Measurements from ENCODE around the gene MSL1. TPM values are rescaled to one million over a fixed set of nuclear protein-coding genes. Genes with fewer than 3 reads are reported as not detected.

MSL1 gene
- total and polyA plus RNA-seq, 12 donors, result 47.8 to 143 (median 72.1) TPM

GRCh38 chr17:40073454-40074174 lies 48.2 kb upstream of the MSL1 start:
- Histone ChIP-seq H3K4me3 (no peak overlapping the region), H3K36me3 (replicated peaks in 1 of 2) (peaks cover 0 to 13% of the 10 kb centered on the region in 2 donors), H3K4me1 (replicated peaks in 1 of 2) (peaks cover 77 to 85% of the 10 kb centered on the region in 2 donors), H3K27me3 (no peaks in the 10 kb centered on the region), H3K9me3 (replicated peaks in 1 of 3) (no peaks in the 10 kb centered on the region), H3K27ac (peak overlapping the region; percentile 80 to 95 (median 90))
- intact Hi-C loops (cut with DNase I), result loop anchor here in 1 of 2 donors (10.0 kb wide), 1 partner anchor 59 kb away; the partner anchor contains the start of gene CSF3
- 78 to 89% (median 86%) methylated on average over 7 of the region's 7 CpGs for WGBS, 4 donors
- TF ChIP-seq CTCF (IDR thresholded peaks at IDR 0.05), result no peak
- TF ChIP-seq POLR2A (IDR thresholded peaks at IDR 0.05), result no peak
- DNase-seq, result peak in 1 of 7 donors; percentile 13

GRCh38 chr17:40074175-40074512 lies 47.6 kb upstream of the MSL1 start:
- intact Hi-C loops (cut with DNase I), result loop anchor here in 1 of 2 donors (10.0 kb wide), 1 partner anchor 59 kb away; the partner anchor contains the start of gene CSF3
- Histone ChIP-seq H3K9me3 (replicated peaks in 1 of 3) (no peaks in the 10 kb centered on the region), H3K27me3 (no peaks in the 10 kb centered on the region), H3K36me3 (replicated peaks in 1 of 2) (peaks cover 0 to 18% of the 10 kb centered on the region in 2 donors), H3K4me1 (replicated peaks in 1 of 2) (peaks cover 77 to 83% of the 10 kb centered on the region in 2 donors), H3K4me3 (no peak overlapping the region), H3K27ac (peak overlapping the region; percentile 51 to 95 (median 90))
- TF ChIP-seq POLR2A (IDR thresholded peaks at IDR 0.05), result no peak
- TF ChIP-seq CTCF (IDR thresholded peaks at IDR 0.05), result no peak
- no peak for DNase-seq
- 75 to 86% (median 83%) methylated on average over 8 of the region's 8 CpGs for WGBS, 4 donors

- no peak for TF ChIP-seq CTCF (IDR thresholded peaks at IDR 0.05)
- peak in 1 of 2 donors; percentile 40 for TF ChIP-seq POLR2A (IDR thresholded peaks at IDR 0.05)
- Histone ChIP-seq H3K27me3 (no peaks in the 10 kb centered on the region), H3K9me3 (replicated peaks in 1 of 3) (no peaks in the 10 kb centered on the region), H3K4me1 (replicated peaks in 1 of 2) (peaks cover 70 to 76% of the 10 kb centered on the region in 2 donors), H3K4me3 (no peak overlapping the region), H3K36me3 (replicated peaks in 1 of 2) (peaks cover 0 to 25% of the 10 kb centered on the region in 2 donors), H3K27ac (peak overlapping the region; percentile 51 to 95 (median 90))
- peak in 1 of 7 donors; percentile 54 for DNase-seq
- intact Hi-C loops (cut with DNase I), result loop anchor here in 1 of 2 donors (10.0 kb wide), 1 partner anchor 60 kb away; the partner anchor contains the start of gene CSF3
- 28 to 49% (median 41%) methylated on average over 5 to 6 of the region's 6 CpGs for WGBS, 4 donors
Observed at GRCh38 chr17:40074871-40075200, 46.9 kb upstream of the MSL1 start.

DNA sequence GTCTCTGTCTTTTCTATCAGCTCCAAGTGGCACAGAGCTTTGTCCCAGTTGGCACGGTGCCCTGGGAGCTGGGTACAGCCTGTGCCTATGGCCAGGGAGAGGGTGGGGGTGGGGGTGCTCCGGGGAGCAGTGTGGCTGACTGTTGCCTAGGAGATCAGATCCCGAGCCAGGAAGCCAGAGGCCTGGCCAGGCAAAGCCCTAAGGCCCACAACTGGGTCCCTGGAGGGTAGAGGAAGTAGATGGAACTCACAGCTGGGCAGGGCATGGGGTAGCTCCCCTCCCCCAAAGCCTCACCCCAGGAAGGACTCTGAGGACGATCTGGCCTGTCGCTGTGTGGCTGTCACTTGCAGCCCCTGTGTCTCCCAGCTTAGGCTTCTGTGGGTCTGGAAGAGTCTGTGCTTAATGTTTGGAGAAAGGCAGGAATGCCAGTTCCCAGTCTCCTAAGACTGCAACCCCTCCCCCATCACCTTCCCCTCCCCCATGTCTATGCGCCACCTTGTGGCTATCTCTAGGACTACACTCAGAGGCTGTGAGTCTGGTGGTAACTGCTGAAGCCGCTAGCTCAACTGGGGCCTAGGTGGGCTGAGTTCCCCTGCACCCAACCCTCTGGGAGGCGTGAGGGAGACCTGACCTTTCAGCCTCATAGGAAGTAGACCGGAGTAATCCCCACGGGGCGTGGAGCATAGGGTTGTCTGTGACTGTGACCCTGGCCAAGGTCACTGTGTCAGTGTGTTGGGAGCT lies 46.4 kb upstream of the MSL1 start:
- H3K27me3 ChIP-seq, result no peaks in the 10 kb centered on the region
- peaks cover 0 to 29% of the 10 kb centered on the region in 2 donors for H3K36me3 ChIP-seq (replicated peaks in 1 of 2)
- WGBS, 4 donors, result 0 to 4% (median 1%) methylated on average over 1 to 11 of the region's 11 CpGs
- TF ChIP-seq CTCF (IDR thresholded peaks at IDR 0.05) (peak; percentile 82 to 99 (median 90)), POLR2A (IDR thresholded peaks at IDR 0.05) (peak in 1 of 2 donors; percentile 7)
- peaks cover 64 to 71% of the 10 kb centered on the region in 2 donors for H3K4me1 ChIP-seq (replicated peaks in 1 of 2)
- DNase-seq, result peak; percentile 80 to 95 (median 85)
- H3K27ac ChIP-seq, result peak overlapping the region; percentile 51 to 95 (median 90)
- H3K4me3 ChIP-seq, result no peak overlapping the region
- intact Hi-C loops (cut with DNase I), result loop anchor here in 1 of 2 donors (10.0 kb wide), 1 partner anchor 61 kb away; the partner anchor contains the start of gene CSF3
- no peaks in the 10 kb centered on the region for H3K9me3 ChIP-seq (replicated peaks in 1 of 3)
